Fibroblast of lung (primary cell): ENCODE results near the gene ACTN1. TPM values are rescaled to one million over a fixed set of nuclear protein-coding genes. Genes with fewer than 3 reads are reported as not detected.

Experiments used
- DNase-seq, 2 donors: peaks; one replicate each; pipeline versions ENCODE4 v3.0.0 to v3.0.0-alpha.2; 2010; ENCODE audit warnings: low read depth in 2 of 2
- H2AFZ ChIP-seq: 2 replicates; pipeline ENCODE4 v1.5.1; 2012; ENCODE audit warnings: low read length, control low read depth, inconsistent platforms
- H3K27ac ChIP-seq: 2 replicates; pipeline ENCODE4 v1.5.1; 2011; ENCODE audit warnings: low read length, control low read depth; ENCODE audit not compliant: insufficient read depth
- H3K27me3 ChIP-seq: 2 replicates; pipeline ENCODE4 v1.5.1; 2011; ENCODE audit warnings: mild to moderate bottlenecking, low read length; ENCODE audit not compliant: control insufficient read depth, insufficient read depth
- H3K36me3 ChIP-seq: 2 replicates; pipeline ENCODE4 v1.5.1; 2011; ENCODE audit warnings: low read length; ENCODE audit not compliant: control insufficient read depth, insufficient read depth
- H3K4me1 ChIP-seq: 2 replicates; pipeline ENCODE4 v1.5.1; 2011; ENCODE audit warnings: low read length; ENCODE audit not compliant: control insufficient read depth, insufficient read depth; ENCODE audit errors: extremely low read depth
- H3K4me2 ChIP-seq: 2 replicates; pipeline ENCODE4 v1.5.1; 2011; ENCODE audit warnings: low read length, control low read depth; ENCODE audit not compliant: insufficient read depth; ENCODE audit errors: extremely low read depth
- H3K4me3 ChIP-seq, 4 experiments: fragments of 200-600 bp in 1 of 4; sonication (generic) in 1 of 4; replicated peaks in 1 of 4; 2 replicates each; pipeline ENCODE4 v1.5.1; 2011 to 2016; ENCODE audit warnings: low read length in 4 of 4, low read depth in 3 of 4, mild to moderate bottlenecking in 3 of 4, control low read depth in 2 of 4, inconsistent platforms in 1 of 4, mixed read lengths in 1 of 4; ENCODE audit not compliant: insufficient read depth in 1 of 4; ENCODE audit errors: control extremely low read depth in 1 of 4
- H3K79me2 ChIP-seq: 2 replicates; pipeline ENCODE4 v1.5.1; 2012; ENCODE audit warnings: mild to moderate bottlenecking, low read length, inconsistent platforms; ENCODE audit not compliant: control insufficient read depth, insufficient read depth
- H3K9ac ChIP-seq: 2 replicates; pipeline ENCODE4 v1.5.1; 2011; ENCODE audit warnings: mild to moderate bottlenecking, low read length, control low read depth; ENCODE audit not compliant: insufficient read depth
- H3K9me3 ChIP-seq: 2 replicates; pipeline ENCODE4 v1.5.1; 2012; ENCODE audit warnings: low read depth, low read length; ENCODE audit not compliant: control insufficient read depth, insufficient read depth
- H4K20me1 ChIP-seq: 2 replicates; pipeline ENCODE4 v1.5.1; 2011; ENCODE audit warnings: low read length; ENCODE audit not compliant: control insufficient read depth, insufficient read depth; ENCODE audit errors: extremely low read depth
- EZH2 ChIP-seq: IDR thresholded peaks from 2 replicates; pipeline ENCODE4 v1.5.1; 2012; ENCODE audit warnings: low read length, control low read depth, mild to moderate bottlenecking; ENCODE audit errors: missing control alignments
- polyA plus RNA-seq, 2 donors: library from polyadenylated mRNA; depleted of rRNA in 1 of 2; stranded (reverse) in 1 of 2; unstranded in 1 of 2; fragments of >200 nt; gene quantifications; 2 replicates each; pipeline ENCODE4 v1.2.1, GENCODE V29; 2011 to 2012; ENCODE audit warnings: missing spikeins in 1 of 2
- total RNA-seq: library from RNA; depleted of rRNA; stranded (reverse); fragments of >200 nt; gene quantifications from 2 replicates; pipeline ENCODE4 v1.2.1, GENCODE V29; 2014
- TF ChIP-seq, protein P1 (sequence below), 2 donors: IDR thresholded peaks in 1 of 2; conservative IDR thresholded peaks in 1 of 2; 1 replicate in 1 of 2; 2 replicates in 1 of 2; pipeline ENCODE4 v1.5.1; 2011 to 2012; ENCODE audit warnings: low read length in 2 of 2, control low read depth in 1 of 2, inconsistent platforms in 1 of 2, low read depth in 1 of 2, mild to moderate bottlenecking in 1 of 2

Gene ACTN1
- total and polyA plus RNA-seq, 2 donors (not counting 1 experiment from before 2014, with no cell fraction given): 254 to 729 TPM

DNA sequence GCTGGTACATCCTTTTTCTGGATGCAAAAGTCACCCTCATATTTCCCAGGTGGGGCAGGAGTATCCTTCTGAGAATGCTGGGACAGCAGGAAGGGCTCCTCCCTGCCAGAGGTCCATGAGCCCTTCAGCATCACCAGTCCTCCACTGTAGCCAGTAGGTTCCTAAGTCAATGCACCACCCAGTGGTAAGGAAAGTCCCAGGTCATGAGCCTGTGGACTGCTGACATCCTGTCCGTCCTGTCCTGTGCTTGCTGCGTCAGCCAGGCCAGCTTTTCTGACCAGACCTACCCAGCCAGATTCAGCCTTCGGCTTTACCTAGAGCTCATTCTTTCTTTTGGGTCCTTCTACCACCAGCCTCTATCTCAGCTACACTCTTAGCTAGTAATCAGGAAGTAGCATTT lies 23.0 kb upstream of the ACTN1 start:
- Histone ChIP-seq H3K4me2 (no peak overlapping the region), H3K36me3 (no peaks in the 10 kb centered on the region), H3K4me3 (no peak overlapping the region), H2AFZ (no peak overlapping the region), H3K27ac (no peak overlapping the region), H3K4me1 (peaks cover 13% of the 10 kb centered on the region), H3K27me3 (no peaks in the 10 kb centered on the region), H3K9ac (no peak overlapping the region), H4K20me1 (no peaks in the 10 kb centered on the region), H3K79me2 (no peaks in the 10 kb centered on the region), H3K9me3 (no peaks in the 10 kb centered on the region)
- TF ChIP-seq, protein P1, sequence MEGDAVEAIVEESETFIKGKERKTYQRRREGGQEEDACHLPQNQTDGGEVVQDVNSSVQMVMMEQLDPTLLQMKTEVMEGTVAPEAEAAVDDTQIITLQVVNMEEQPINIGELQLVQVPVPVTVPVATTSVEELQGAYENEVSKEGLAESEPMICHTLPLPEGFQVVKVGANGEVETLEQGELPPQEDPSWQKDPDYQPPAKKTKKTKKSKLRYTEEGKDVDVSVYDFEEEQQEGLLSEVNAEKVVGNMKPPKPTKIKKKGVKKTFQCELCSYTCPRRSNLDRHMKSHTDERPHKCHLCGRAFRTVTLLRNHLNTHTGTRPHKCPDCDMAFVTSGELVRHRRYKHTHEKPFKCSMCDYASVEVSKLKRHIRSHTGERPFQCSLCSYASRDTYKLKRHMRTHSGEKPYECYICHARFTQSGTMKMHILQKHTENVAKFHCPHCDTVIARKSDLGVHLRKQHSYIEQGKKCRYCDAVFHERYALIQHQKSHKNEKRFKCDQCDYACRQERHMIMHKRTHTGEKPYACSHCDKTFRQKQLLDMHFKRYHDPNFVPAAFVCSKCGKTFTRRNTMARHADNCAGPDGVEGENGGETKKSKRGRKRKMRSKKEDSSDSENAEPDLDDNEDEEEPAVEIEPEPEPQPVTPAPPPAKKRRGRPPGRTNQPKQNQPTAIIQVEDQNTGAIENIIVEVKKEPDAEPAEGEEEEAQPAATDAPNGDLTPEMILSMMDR (conservative IDR thresholded peaks at IDR 0.05 in 1 of 2, IDR thresholded peaks at IDR 0.05 in 1 of 2; ENCODE audit: low read depth in 1 of 2, low read length in 2 of 2): peak in 1 of 2 donors; percentile 25
- TF ChIP-seq EZH2: no peak
- no peak for DNase-seq

DNA sequence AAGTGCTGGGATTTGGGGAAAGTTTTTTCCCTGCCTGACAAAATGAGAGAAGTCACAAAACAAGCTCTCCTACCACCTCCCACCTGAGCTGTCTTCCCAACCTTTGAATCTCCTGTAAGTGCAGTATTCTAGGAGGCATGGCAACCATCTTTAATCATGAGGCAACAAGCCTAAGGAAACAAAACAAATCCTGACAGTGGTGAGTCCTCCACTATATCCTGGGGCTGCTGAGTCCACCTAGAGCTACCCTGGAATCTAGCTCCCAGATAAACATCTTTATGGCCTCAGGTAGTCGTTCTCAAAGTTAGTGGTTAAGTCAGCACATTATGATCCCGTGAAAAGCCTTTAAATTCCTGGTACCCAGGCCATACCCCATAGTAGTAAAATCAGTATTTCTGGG lies 22.3 kb upstream of the ACTN1 start:
- no peak overlapping the region for H3K4me3 ChIP-seq
- H4K20me1 ChIP-seq: no peaks in the 10 kb centered on the region
- H3K79me2 ChIP-seq: no peaks in the 10 kb centered on the region
- no peak overlapping the region for H3K9ac ChIP-seq
- H3K27ac ChIP-seq: no peak overlapping the region
- no peaks in the 10 kb centered on the region for H3K27me3 ChIP-seq
- DNase-seq: no peak
- TF ChIP-seq, protein P1 (conservative IDR thresholded peaks at IDR 0.05 in 1 of 2, IDR thresholded peaks at IDR 0.05 in 1 of 2; ENCODE audit: low read depth in 1 of 2, low read length in 2 of 2): no peak
- TF ChIP-seq EZH2: no peak
- peaks cover 13% of the 10 kb centered on the region for H3K4me1 ChIP-seq
- H3K9me3 ChIP-seq: no peaks in the 10 kb centered on the region
- H3K4me2 ChIP-seq: no peak overlapping the region
- no peaks in the 10 kb centered on the region for H3K36me3 ChIP-seq
- no peak overlapping the region for H2AFZ ChIP-seq

DNA sequence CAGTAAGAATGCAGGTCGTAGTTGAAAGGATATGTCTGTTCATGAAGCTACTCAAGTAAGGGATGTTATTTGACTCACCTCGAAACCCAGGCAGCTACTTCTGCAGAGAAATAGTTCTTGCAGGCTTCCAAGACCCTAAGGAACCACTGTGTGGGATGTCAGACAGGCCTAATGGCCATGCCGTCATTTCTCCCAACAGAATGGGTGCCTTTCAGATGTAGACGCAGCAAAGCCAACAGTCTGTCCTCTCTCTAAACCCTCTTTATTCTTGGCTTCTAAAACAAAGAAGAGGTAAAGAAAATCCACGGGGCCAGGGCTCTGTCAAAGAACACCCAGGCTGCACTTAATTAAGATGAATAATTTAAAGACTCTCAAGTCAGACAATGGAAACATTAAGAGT lies 19.0 kb upstream of the ACTN1 start:
- H3K4me3 ChIP-seq: no peak overlapping the region
- no peak overlapping the region for H3K4me2 ChIP-seq
- H3K79me2 ChIP-seq: no peaks in the 10 kb centered on the region
- H3K27ac ChIP-seq: no peak overlapping the region
- no peaks in the 10 kb centered on the region for H4K20me1 ChIP-seq
- peaks cover 5% of the 10 kb centered on the region for H3K27me3 ChIP-seq
- TF ChIP-seq, protein P1 (conservative IDR thresholded peaks at IDR 0.05 in 1 of 2, IDR thresholded peaks at IDR 0.05 in 1 of 2; ENCODE audit: low read depth in 1 of 2, low read length in 2 of 2): no peak
- H3K9ac ChIP-seq: no peak overlapping the region
- DNase-seq: no peak
- H2AFZ ChIP-seq: no peak overlapping the region
- H3K9me3 ChIP-seq: no peaks in the 10 kb centered on the region
- no peaks in the 10 kb centered on the region for H3K36me3 ChIP-seq
- H3K4me1 ChIP-seq: no peaks in the 10 kb centered on the region
